Tibial nerve (tissue), 4 donors: ENCODE measurements around the gene SDR39U1.

Experiments used
- CTCF ChIP-seq, 5 experiments: fragments of 200-600 bp in 3 of 5; fragments of 450-650 bp in 2 of 5; sonication (generic) in 3 of 5; IDR thresholded peaks; one replicate each; pipeline ENCODE4 v1.5.1; 2016 to 2019; ENCODE audit warnings: antibody characterized with exemption in 5 of 5, mild to moderate bottlenecking in 3 of 5, moderate library complexity in 2 of 5
- EP300 ChIP-seq, 2 donors: sonication (generic); formaldehyde crosslinking; IDR thresholded peaks; one replicate each; pipeline ENCODE4 v1.6.1; 2017; ENCODE audit warnings: antibody characterized with exemption in 2 of 2, mild to moderate bottlenecking in 1 of 2
- POLR2A ChIP-seq, 2 donors: fragments of 450-650 bp; IDR thresholded peaks; one replicate each; pipeline ENCODE4 v1.6.1; 2017; ENCODE audit warnings: antibody characterized with exemption in 2 of 2, mild to moderate bottlenecking in 2 of 2, moderate library complexity in 2 of 2

- no peak for TF ChIP-seq CTCF (IDR thresholded peaks at IDR 0.05)
- TF ChIP-seq EP300 (IDR thresholded peaks at IDR 0.05), result no peak
- no peak for TF ChIP-seq POLR2A (IDR thresholded peaks at IDR 0.05)
Measured at GRCh38 chr14:24426150-24426911, 16.2 kb downstream of the SDR39U1 start.
